ENCODE results near the gene CNTNAP2.

DNA sequence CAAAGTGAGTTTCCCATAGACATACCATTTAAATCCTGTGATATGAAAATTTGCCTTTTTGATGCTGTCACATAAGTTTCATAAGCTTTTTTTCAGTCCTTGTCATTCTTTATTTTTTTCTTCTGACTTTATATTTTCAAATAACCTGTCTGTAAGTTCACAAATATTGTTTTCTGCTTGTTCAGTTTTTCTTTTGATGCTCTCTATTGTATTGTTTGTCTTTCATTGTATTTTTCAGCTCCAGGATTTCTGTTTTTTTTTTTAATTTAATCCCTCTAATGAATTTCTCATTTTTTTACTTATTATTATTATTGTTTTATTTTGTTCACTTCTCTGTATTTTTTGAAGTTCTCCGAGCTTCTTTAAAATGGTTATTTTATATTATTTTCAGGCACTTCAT, 623.4 kb downstream of the CNTNAP2 start:
- no peak for TF ChIP-seq CTCF (IDR thresholded peaks at IDR 0.05)
- no peak for TF ChIP-seq POLR2A (IDR thresholded peaks at IDR 0.05)
- TF ChIP-seq POLR2AphosphoS5 (IDR thresholded peaks at IDR 0.05): no peak

All from stomach (tissue), 4 donors.